Trophoblast cell (in vitro differentiated cells and primary cell): ENCODE data around the gene TICAM2.

Experiments used
- DNase-seq, 2 donors: peaks; one replicate each; pipeline ENCODE4 v3.0.0-alpha.2; 2016
- H2AFZ ChIP-seq: 2 replicates; pipeline ENCODE4 v1.6.1; 2013; ENCODE audit warnings: low read length, moderate library complexity, mild to moderate bottlenecking; ENCODE audit not compliant: insufficient read depth, poor library complexity
- H2AK5ac ChIP-seq: 2 replicates; pipeline ENCODE4 v1.6.1; 2013; ENCODE audit warnings: mild to moderate bottlenecking, low read length
- H2BK120ac ChIP-seq: 2 replicates; pipeline ENCODE4 v1.6.1; 2013; ENCODE audit warnings: low read length, mild to moderate bottlenecking, moderate library complexity; ENCODE audit not compliant: insufficient read depth, poor library complexity
- H2BK12ac ChIP-seq: 2 replicates; pipeline ENCODE4 v1.6.1; 2013; ENCODE audit warnings: mild to moderate bottlenecking, low read length, moderate library complexity
- H2BK5ac ChIP-seq: 2 replicates; pipeline ENCODE4 v1.6.1; 2013; ENCODE audit warnings: low read length, low read depth, moderate library complexity, mild to moderate bottlenecking; ENCODE audit not compliant: poor library complexity
- H3K14ac ChIP-seq: 2 replicates; pipeline ENCODE4 v1.6.1; 2013; ENCODE audit warnings: mild to moderate bottlenecking, low read length
- H3K18ac ChIP-seq: 2 replicates; pipeline ENCODE4 v1.6.1; 2013; ENCODE audit warnings: mild to moderate bottlenecking, low read length
- H3K23ac ChIP-seq: 2 replicates; pipeline ENCODE4 v1.6.1; 2013; ENCODE audit warnings: low read length
- H3K27ac ChIP-seq: 2 replicates; pipeline ENCODE4 v1.5.1; 2013; ENCODE audit warnings: low read depth, mild to moderate bottlenecking, inconsistent platforms, low read length, moderate library complexity
- H3K27me3 ChIP-seq: 2 replicates; pipeline ENCODE4 v1.6.1; 2013; ENCODE audit warnings: inconsistent platforms, mild to moderate bottlenecking, low read length, moderate library complexity; ENCODE audit not compliant: insufficient read depth
- H3K36me3 ChIP-seq, 2 experiments: 1 replicate in 1 of 2; 2 replicates in 1 of 2; pipeline ENCODE4 v1.6.1; 2013; ENCODE audit warnings: low read length in 2 of 2, mild to moderate bottlenecking in 2 of 2, moderate library complexity in 1 of 2; ENCODE audit not compliant: insufficient read depth in 2 of 2, control insufficient read depth in 1 of 2
- H3K4ac ChIP-seq: 2 replicates; pipeline ENCODE4 v1.6.1; 2013; ENCODE audit warnings: low read depth, mild to moderate bottlenecking, low read length, moderate library complexity
- H3K4me1 ChIP-seq, 2 experiments: 1 replicate in 1 of 2; 2 replicates in 1 of 2; pipeline ENCODE4 v1.6.1; 2013; ENCODE audit warnings: low read length in 2 of 2, mild to moderate bottlenecking in 2 of 2, moderate library complexity in 1 of 2; ENCODE audit not compliant: insufficient read depth in 2 of 2, control insufficient read depth in 1 of 2
- H3K4me2 ChIP-seq: 2 replicates; pipeline ENCODE4 v1.6.1; 2013; ENCODE audit warnings: inconsistent platforms, mild to moderate bottlenecking, low read length, moderate library complexity
- H3K4me3 ChIP-seq: 2 replicates; pipeline ENCODE4 v1.5.1; 2013; ENCODE audit warnings: mild to moderate bottlenecking, low read depth, low read length, inconsistent platforms
- H3K79me1 ChIP-seq: one replicate; pipeline ENCODE4 v1.6.1; 2013; ENCODE audit warnings: low read length
- H3K79me2 ChIP-seq: 2 replicates; pipeline ENCODE4 v1.6.1; 2013; ENCODE audit warnings: low read length, mild to moderate bottlenecking; ENCODE audit not compliant: control insufficient read depth, insufficient read depth, poor library complexity
- H3K9ac ChIP-seq: 2 replicates; pipeline ENCODE4 v1.6.1; 2013; ENCODE audit warnings: mild to moderate bottlenecking, low read length
- H3K9me3 ChIP-seq: 2 replicates; pipeline ENCODE4 v1.6.1; 2013; ENCODE audit warnings: low read depth, mild to moderate bottlenecking, control low read depth, inconsistent platforms, low read length; ENCODE audit not compliant: insufficient read depth
- H4K12ac ChIP-seq: 2 replicates; pipeline ENCODE4 v1.6.1; 2013; ENCODE audit warnings: low read depth, mild to moderate bottlenecking, low read length, moderate library complexity
- H4K8ac ChIP-seq: 2 replicates; pipeline ENCODE4 v1.6.1; 2013; ENCODE audit warnings: low read depth, mild to moderate bottlenecking, low read length, moderate library complexity
- H4K91ac ChIP-seq: one replicate; pipeline ENCODE4 v1.6.1; 2013; ENCODE audit warnings: low read depth, mild to moderate bottlenecking, low read length, moderate library complexity
- WGBS: extraction: QIAGEN DNeasy Blood & Tissue Kit; methylation state at CpG from one replicate; pipeline ENCODE4 v1.1.7; 2013; ENCODE audit warnings: missing lambda C conversion rate; ENCODE audit not compliant: insufficient read length, insufficient coverage; ENCODE audit errors: extremely low coverage; 5-methylcytosine and 5-hydroxymethylcytosine counted together

TICAM2 gene

DNA sequence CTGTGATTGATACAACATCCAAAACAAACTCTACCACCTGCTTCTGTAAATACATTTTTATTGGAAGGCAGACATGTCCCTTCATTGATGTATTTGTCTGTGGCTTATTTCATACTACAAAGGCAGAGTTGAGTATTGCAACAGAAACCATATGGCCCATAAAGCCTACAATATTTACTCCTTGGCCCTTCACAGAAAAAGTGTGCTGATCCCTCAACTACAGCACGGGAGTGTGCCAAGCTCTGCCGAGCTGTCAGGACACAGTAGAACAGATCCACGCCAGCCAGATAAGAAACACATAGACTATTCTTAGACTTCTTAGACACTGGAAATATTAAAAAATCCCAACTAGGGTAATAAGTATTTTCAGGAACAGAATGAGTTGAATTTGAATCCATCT is 13.2 kb downstream of the TICAM2 start:
- Histone ChIP-seq H4K91ac (no peak overlapping the region), H3K27ac (no peak overlapping the region), H3K4me2 (no peak overlapping the region), H4K12ac (no peak overlapping the region), H2BK120ac (no peak overlapping the region), H3K36me3 (no peaks in the 10 kb centered on the region), H3K79me2 (no peaks in the 10 kb centered on the region), H3K4ac (no peak overlapping the region), H2BK5ac (no peak overlapping the region), H2AK5ac (no peak overlapping the region), H3K9me3 (no peaks in the 10 kb centered on the region), H3K23ac (no peak overlapping the region), H3K4me3 (no peak overlapping the region), H4K8ac (no peak overlapping the region), H3K27me3 (no peaks in the 10 kb centered on the region), H3K4me1 (no peaks in the 10 kb centered on the region), H3K14ac (no peak overlapping the region), H3K9ac (no peak overlapping the region), H2AFZ (no peak overlapping the region), H3K18ac (no peak overlapping the region), H2BK12ac (no peak overlapping the region), H3K79me1 (no peaks in the 10 kb centered on the region)
- no CpG with 5 or more reads among the region's 3 CpGs for WGBS
- no peak for DNase-seq

GRCh38 chr5:115588640-115589039 is 13.6 kb downstream of the TICAM2 start:
- H3K27ac ChIP-seq, result no peak overlapping the region
- H3K79me2 ChIP-seq, result no peaks in the 10 kb centered on the region
- no peaks in the 10 kb centered on the region for H3K36me3 ChIP-seq
- H2BK12ac ChIP-seq, result no peak overlapping the region
- H4K91ac ChIP-seq, result no peak overlapping the region
- WGBS, result no CpG with 5 or more reads among the region's 4 CpGs
- no peaks in the 10 kb centered on the region for H3K27me3 ChIP-seq
- H3K18ac ChIP-seq, result no peak overlapping the region
- no peak overlapping the region for H3K4me2 ChIP-seq
- H3K23ac ChIP-seq, result no peak overlapping the region
- H2BK120ac ChIP-seq, result no peak overlapping the region
- no peak overlapping the region for H2BK5ac ChIP-seq
- H3K4me1 ChIP-seq, result no peaks in the 10 kb centered on the region
- no peak overlapping the region for H2AFZ ChIP-seq
- H2AK5ac ChIP-seq, result no peak overlapping the region
- H3K14ac ChIP-seq, result no peak overlapping the region
- no peak overlapping the region for H3K4me3 ChIP-seq
- H4K8ac ChIP-seq, result no peak overlapping the region
- no peak overlapping the region for H3K4ac ChIP-seq
- H3K9me3 ChIP-seq, result no peaks in the 10 kb centered on the region
- no peak overlapping the region for H4K12ac ChIP-seq
- no peak for DNase-seq
- no peaks in the 10 kb centered on the region for H3K79me1 ChIP-seq
- H3K9ac ChIP-seq, result no peak overlapping the region

- H2BK12ac ChIP-seq, result no peak overlapping the region
- H3K14ac ChIP-seq, result no peak overlapping the region
- no peaks in the 10 kb centered on the region for H3K79me2 ChIP-seq
- no peak overlapping the region for H2BK5ac ChIP-seq
- H3K27ac ChIP-seq, result no peak overlapping the region
- no peak overlapping the region for H3K18ac ChIP-seq
- H3K9me3 ChIP-seq, result no peaks in the 10 kb centered on the region
- H4K8ac ChIP-seq, result no peak overlapping the region
- no peak overlapping the region for H2BK120ac ChIP-seq
- no peak overlapping the region for H2AK5ac ChIP-seq
- H3K9ac ChIP-seq, result no peak overlapping the region
- H3K4me1 ChIP-seq, result no peaks in the 10 kb centered on the region
- no peak overlapping the region for H3K4ac ChIP-seq
- no peaks in the 10 kb centered on the region for H3K27me3 ChIP-seq
- no peak overlapping the region for H3K4me2 ChIP-seq
- WGBS, result no CpG with 5 or more reads among the region's 6 CpGs
- no peaks in the 10 kb centered on the region for H3K79me1 ChIP-seq
- no peak overlapping the region for H3K23ac ChIP-seq
- DNase-seq, result peak in 1 of 2 donors; percentile 58
- H2AFZ ChIP-seq, result no peak overlapping the region
- no peaks in the 10 kb centered on the region for H3K36me3 ChIP-seq
- no peak overlapping the region for H3K4me3 ChIP-seq
- no peak overlapping the region for H4K12ac ChIP-seq
- no peak overlapping the region for H4K91ac ChIP-seq
These were observed 15.6 kb downstream of the TICAM2 start for GRCh38 chr5:115586525-115587146.

DNA sequence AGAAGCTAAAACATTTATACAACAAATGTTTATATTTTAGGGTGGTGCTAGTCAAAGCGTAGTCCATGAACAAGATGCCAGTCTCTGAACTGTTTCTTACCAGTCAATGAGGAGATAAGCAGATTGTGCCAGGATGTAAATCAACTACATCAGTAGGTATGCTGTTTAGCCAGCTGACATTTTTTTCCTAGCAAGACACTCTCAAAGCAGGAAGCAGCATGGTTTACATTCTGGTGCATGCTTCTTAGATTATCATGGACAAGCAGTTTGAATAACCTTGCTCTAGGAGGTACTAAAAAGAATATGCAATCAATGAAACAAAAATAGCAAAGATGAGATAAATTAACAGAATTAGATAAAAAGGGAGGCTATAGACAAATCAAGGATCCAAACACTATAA is 17.0 kb downstream of the TICAM2 start:
- no peaks in the 10 kb centered on the region for H3K79me1 ChIP-seq
- H2BK12ac ChIP-seq, result no peak overlapping the region
- H2AK5ac ChIP-seq, result no peak overlapping the region
- H3K79me2 ChIP-seq, result no peaks in the 10 kb centered on the region
- H2BK5ac ChIP-seq, result no peak overlapping the region
- H3K36me3 ChIP-seq, result no peaks in the 10 kb centered on the region
- H2BK120ac ChIP-seq, result no peak overlapping the region
- no peak overlapping the region for H4K91ac ChIP-seq
- H3K4me1 ChIP-seq, result no peaks in the 10 kb centered on the region
- H3K23ac ChIP-seq, result no peak overlapping the region
- no peaks in the 10 kb centered on the region for H3K9me3 ChIP-seq
- peak in 1 of 2 donors; percentile 51 for DNase-seq
- no peaks in the 10 kb centered on the region for H3K27me3 ChIP-seq
- no CpG with 5 or more reads among the region's 1 CpG for WGBS
- H4K12ac ChIP-seq, result no peak overlapping the region
- no peak overlapping the region for H3K18ac ChIP-seq
- no peak overlapping the region for H3K4ac ChIP-seq
- H3K14ac ChIP-seq, result no peak overlapping the region
- no peak overlapping the region for H3K4me2 ChIP-seq
- H2AFZ ChIP-seq, result no peak overlapping the region
- no peak overlapping the region for H4K8ac ChIP-seq
- H3K4me3 ChIP-seq, result no peak overlapping the region
- H3K27ac ChIP-seq, result no peak overlapping the region
- H3K9ac ChIP-seq, result no peak overlapping the region
